HepG2 (cell line): ENCODE data around the gene ULK4. TPM values are rescaled to one million over a fixed set of nuclear protein-coding genes. Genes with fewer than 3 reads are reported as not detected.

Experiments
- ATAC-seq: fragments of 200-7000 bp; cut with Tn5 transposase; 3 replicates; pipeline ENCODE4 v1.9.1; 2020; ENCODE audit warnings: mild to moderate bottlenecking, moderate library complexity
- BruUV-seq: library from RNA; stranded (reverse); fragments of 400-500 nt; replicated peaks from 2 replicates; lab custom pipeline; 2021; lab: Mats Ljungman, UMichigan
- CTCF ChIA-PET: fragments of 300-600 bp; formaldehyde crosslinking; extraction: SDS; loops from one replicate; lab custom pipeline; 2021; ENCODE audit warnings: low total read pairs, inconsistent platforms, low intra/inter-chr PET ratio; lab: Yijun Ruan, JAX
- POLR2A ChIA-PET: fragments of 350-600 bp; sonication (Branson Sonifier 250); formaldehyde crosslinking; loops from one replicate; lab custom pipeline; 2020; ENCODE audit warnings: antibody characterized with exemption, inconsistent platforms; lab: Yijun Ruan, JAX
- DNase-seq: peaks from one replicate; pipeline ENCODE4 v3.0.0-alpha.2; 2015; ENCODE audit warnings: low spot score
- FAIRE-seq: peaks from 3 replicates; lab custom pipeline; 2011; peaks lifted over from hg19 to GRCh38; lab: Jason Lieb, UNC
- H2AFZ ChIP-seq: one replicate; pipeline ENCODE4 v1.6.1; 2011; ENCODE audit warnings: low read length, inconsistent platforms
- H3K27ac ChIP-seq: fragments of 300-600 bp; 3 replicates; pipeline ENCODE4 v1.8.0; 2011; ENCODE audit warnings: mixed run types, mild to moderate bottlenecking, mixed read lengths, low read length, inconsistent platforms; ENCODE audit not compliant: insufficient read depth; ENCODE audit errors: extremely low read length
- H3K27me3 ChIP-seq, 2 experiments: fragments of 200-600 bp in 1 of 2; 2 replicates in 1 of 2; 3 replicates in 1 of 2; pipeline versions ENCODE4 v1.6.0 to v1.8.0; 2011; ENCODE audit warnings: low read length in 2 of 2, mild to moderate bottlenecking in 2 of 2, moderate library complexity in 2 of 2, inconsistent platforms in 1 of 2; ENCODE audit not compliant: insufficient read depth in 2 of 2, control insufficient read depth in 1 of 2
- H3K36me3 ChIP-seq, 2 experiments: fragments of 200-600 bp in 1 of 2; replicated peaks in 1 of 2; 2 replicates in 1 of 2; 3 replicates in 1 of 2; pipeline versions ENCODE4 v1.5.1 to v1.8.0; 2011; ENCODE audit warnings: low read length in 2 of 2, inconsistent platforms in 1 of 2; ENCODE audit not compliant: insufficient read depth in 2 of 2, control insufficient read depth in 1 of 2
- H3K4me1 ChIP-seq: 2 replicates; pipeline ENCODE4 v1.5.1; 2012; ENCODE audit warnings: low read length, inconsistent platforms; ENCODE audit not compliant: insufficient read depth
- H3K4me2 ChIP-seq: 2 replicates; pipeline ENCODE4 v1.6.0; 2011; ENCODE audit warnings: low read depth, low read length, inconsistent platforms
- H3K4me3 ChIP-seq, 3 experiments: fragments of 200-600 bp in 1 of 3; sonication (generic), shearing (Covaris generic) in 1 of 3; replicated peaks in 1 of 3; 2 replicates each; pipeline ENCODE4 v1.5.1; 2011 to 2016; ENCODE audit warnings: low read length in 3 of 3, inconsistent platforms in 2 of 3, low read depth in 2 of 3, mild to moderate bottlenecking in 2 of 3, control low read depth in 1 of 3, mixed read lengths in 1 of 3; ENCODE audit not compliant: insufficient read depth in 1 of 3
- H3K79me2 ChIP-seq: one replicate; pipeline ENCODE4 v1.6.1; 2011; ENCODE audit warnings: low read length, inconsistent platforms; ENCODE audit not compliant: insufficient read depth
- H3K9ac ChIP-seq: 2 replicates; pipeline ENCODE4 v1.6.0; 2011; ENCODE audit warnings: mild to moderate bottlenecking, low read depth, low read length, inconsistent platforms; ENCODE audit not compliant: insufficient read depth
- H3K9me3 ChIP-seq: 2 replicates; pipeline ENCODE4 v1.5.1; 2012; ENCODE audit warnings: mild to moderate bottlenecking, low read length
- H4K20me1 ChIP-seq: 2 replicates; pipeline ENCODE4 v1.6.0; 2011; ENCODE audit warnings: inconsistent platforms, mild to moderate bottlenecking, low read length, moderate library complexity; ENCODE audit not compliant: insufficient read depth
- AKAP8 ChIP-seq: sonication (generic); formaldehyde crosslinking; IDR thresholded peaks from 2 replicates; pipeline ENCODE4 v1.5.1; 2020; ENCODE audit warnings: mild to moderate bottlenecking, missing genetic modification reagents
- GATA4 ChIP-seq: sonication (generic); IDR thresholded peaks from 2 replicates; pipeline ENCODE4 v1.6.1; 2016; ENCODE audit warnings: antibody characterized with exemption, low read depth, borderline replicate concordance
- MIER3 ChIP-seq: IDR thresholded peaks from 2 replicates; pipeline ENCODE4 v1.6.1; 2016; ENCODE audit warnings: missing compliant biosample characterization, borderline replicate concordance
- PHF21A ChIP-seq: sonication (generic); formaldehyde crosslinking; IDR thresholded peaks from 2 replicates; pipeline ENCODE4 v1.5.0; 2020; ENCODE audit warnings: mild to moderate bottlenecking, missing genetic modification reagents
- RARA ChIP-seq: IDR thresholded peaks from 2 replicates; pipeline ENCODE4 v1.6.1; 2016; ENCODE audit warnings: missing genetic modification reagents, missing compliant biosample characterization
- RBM22 ChIP-seq: fragments of 200-400 bp; formaldehyde crosslinking; optimal IDR thresholded peaks from 2 replicates; pipeline ENCODE3; 2017; ENCODE audit warnings: mild to moderate bottlenecking, low read length, moderate library complexity
- SSRP1 ChIP-seq: IDR thresholded peaks from 2 replicates; pipeline ENCODE4 v1.6.1; 2016; ENCODE audit warnings: control low read depth
- ZNF543 ChIP-seq: sonication (generic); formaldehyde crosslinking; IDR thresholded peaks from 2 replicates; pipeline ENCODE4 v1.4.0; 2020; ENCODE audit warnings: mild to moderate bottlenecking, missing genetic modification reagents
- ZNF644 ChIP-seq: IDR thresholded peaks from 2 replicates; pipeline ENCODE4 v1.6.1; 2016; ENCODE audit warnings: low read depth
- ZNF768 ChIP-seq: sonication (generic); formaldehyde crosslinking; IDR thresholded peaks from 2 replicates; pipeline ENCODE4 v1.4.0; 2020; ENCODE audit warnings: missing genetic modification reagents
- ZNF790 ChIP-seq: sonication (generic); formaldehyde crosslinking; IDR thresholded peaks from 2 replicates; pipeline ENCODE4 v1.8.0; 2022; ENCODE audit warnings: missing genetic modification reagents, mild to moderate bottlenecking, borderline replicate concordance
- WGBS: methylation state at CpG from one replicate; pipeline ENCODE4 v1.1.6; 2017; ENCODE audit warnings: low lambda C conversion rate; 5-methylcytosine and 5-hydroxymethylcytosine counted together
- in situ Hi-C: cut with HindIII; loops from 2 replicates; pipeline ENCODE4 v1.10.0; 2017; ENCODE audit warnings: low pct_unique_long_range_greater_than_20kb; ENCODE audit not compliant: extremely low pct_ligation_motif_present
- intact Hi-C: fragments of 100-400 bp; cut with micrococcal nuclease; formaldehyde crosslinking; loops from one replicate; pipeline ENCODE4 v1.10.0; 2022; ENCODE audit not compliant: unreplicated experiment
- polyA plus RNA-seq, 8 experiments: library from polyadenylated mRNA; depleted of rRNA in 3 of 8; stranded (reverse) in 7 of 8; unstranded in 1 of 8; fragments of >200 nt; fragmentation: Illumina TruSeq in 4 of 8; extraction: Trizol in 4 of 8; gene quantifications; 2 replicates each; pipeline versions ENCODE4 v1.2.1 to v1.2.3, GENCODE V29; 2011 to 2016; ENCODE audit warnings: low read depth in 4 of 8, missing spikeins in 1 of 8, mixed read lengths in 1 of 8; ENCODE audit not compliant: insufficient read depth in 1 of 8
- total RNA-seq, 5 experiments: library from RNA; depleted of rRNA; stranded (reverse); fragments of >200 nt; fragmentation: Illumina TruSeq; extraction: Trizol; gene quantifications; 2 replicates each; pipeline ENCODE4 v1.2.3, GENCODE V29; 2016; ENCODE audit warnings: low read depth in 1 of 5
- TF ChIP-seq, protein P1 (sequence below): sonication (generic); formaldehyde crosslinking; IDR thresholded peaks from 2 replicates; pipeline ENCODE4 v1.5.1; 2020; ENCODE audit warnings: mild to moderate bottlenecking, moderate library complexity, missing genetic modification reagents
- TF ChIP-seq, protein P2 (sequence below): sonication (generic); formaldehyde crosslinking; IDR thresholded peaks from 2 replicates; pipeline ENCODE4 v1.5.0; 2020; ENCODE audit warnings: missing genetic modification reagents
- TF ChIP-seq, protein P3 (sequence below): sonication (generic); formaldehyde crosslinking; IDR thresholded peaks from 2 replicates; pipeline ENCODE4 v1.9.0; 2021; ENCODE audit warnings: mild to moderate bottlenecking, missing genetic modification reagents
- TF ChIP-seq, protein P4 (sequence below): sonication (generic); formaldehyde crosslinking; conservative IDR thresholded peaks from 2 replicates; pipeline ENCODE4 v1.8.0; 2022; ENCODE audit warnings: mild to moderate bottlenecking, moderate library complexity, missing genetic modification reagents

ULK4 gene
- total and polyA plus RNA-seq, 2 of the 13 experiments (the other 11 are each of a cell fraction or from before 2014, with no cell fraction given): 6.7 to 11.8 TPM

DNA sequence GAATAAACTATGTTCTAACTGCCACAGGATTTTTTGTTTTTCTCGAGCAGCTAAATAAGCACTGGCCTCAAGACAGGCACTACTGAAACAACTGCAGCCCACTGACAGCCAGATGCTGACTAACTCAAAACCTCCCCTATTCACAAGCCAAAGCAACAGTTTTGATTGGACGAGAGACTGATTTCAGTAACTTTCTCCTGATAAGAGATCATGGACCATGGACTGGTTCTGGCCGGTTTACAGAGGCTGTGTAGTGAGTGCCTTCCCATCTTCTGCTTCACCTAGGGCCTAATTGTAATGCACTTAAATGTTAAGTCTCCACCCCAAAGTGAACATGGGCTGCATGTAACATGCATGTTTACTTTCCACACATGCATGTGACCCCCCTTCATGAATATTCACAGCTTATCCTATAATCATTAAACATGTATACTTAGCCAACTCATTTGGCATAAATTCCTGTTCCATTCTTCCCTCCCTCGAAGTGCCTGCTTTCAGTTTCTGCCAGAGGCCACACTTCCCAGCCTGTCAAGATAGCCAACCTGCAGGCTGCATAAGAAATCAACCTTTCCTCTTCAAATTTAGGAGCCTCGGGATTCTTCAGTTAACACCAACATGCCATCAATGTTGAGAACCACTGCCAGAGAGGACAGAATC lies 108.2 kb downstream of the ULK4 start:
- ChIA-PET CTCF (no interaction called here), POLR2A (no interaction called here)
- ATAC-seq: no peak
- no peak overlapping the region for H3K4me3 ChIP-seq
- no peak for FAIRE-seq
- intact Hi-C loops: no loop called here
- H3K36me3 ChIP-seq: no peaks in the 10 kb centered on the region
- BruUV-seq: no TSS peak
- no peaks in the 10 kb centered on the region for H3K79me2 ChIP-seq
- H3K9me3 ChIP-seq: no peaks in the 10 kb centered on the region
- H3K27ac ChIP-seq: no peak overlapping the region
- no peak overlapping the region for H3K9ac ChIP-seq
- H3K4me2 ChIP-seq: no peak overlapping the region
- TF ChIP-seq, protein P1, sequence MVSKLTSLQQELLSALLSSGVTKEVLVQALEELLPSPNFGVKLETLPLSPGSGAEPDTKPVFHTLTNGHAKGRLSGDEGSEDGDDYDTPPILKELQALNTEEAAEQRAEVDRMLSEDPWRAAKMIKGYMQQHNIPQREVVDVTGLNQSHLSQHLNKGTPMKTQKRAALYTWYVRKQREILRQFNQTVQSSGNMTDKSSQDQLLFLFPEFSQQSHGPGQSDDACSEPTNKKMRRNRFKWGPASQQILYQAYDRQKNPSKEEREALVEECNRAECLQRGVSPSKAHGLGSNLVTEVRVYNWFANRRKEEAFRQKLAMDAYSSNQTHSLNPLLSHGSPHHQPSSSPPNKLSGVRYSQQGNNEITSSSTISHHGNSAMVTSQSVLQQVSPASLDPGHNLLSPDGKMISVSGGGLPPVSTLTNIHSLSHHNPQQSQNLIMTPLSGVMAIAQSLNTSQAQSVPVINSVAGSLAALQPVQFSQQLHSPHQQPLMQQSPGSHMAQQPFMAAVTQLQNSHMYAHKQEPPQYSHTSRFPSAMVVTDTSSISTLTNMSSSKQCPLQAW (CRISPR knock-in tag): no peak
- no peak for TF ChIP-seq SSRP1
- no peak for TF ChIP-seq ZNF644 (CRISPR knock-in tag)
- TF ChIP-seq ZNF768 (CRISPR knock-in tag): no peak
- TF ChIP-seq ZNF543 (CRISPR knock-in tag): no peak
- TF ChIP-seq ZNF790 (CRISPR knock-in tag): no peak
- no peak for TF ChIP-seq RARA
- no peak for TF ChIP-seq PHF21A (CRISPR knock-in tag)
- TF ChIP-seq RBM22: no peak
- TF ChIP-seq, protein P2, sequence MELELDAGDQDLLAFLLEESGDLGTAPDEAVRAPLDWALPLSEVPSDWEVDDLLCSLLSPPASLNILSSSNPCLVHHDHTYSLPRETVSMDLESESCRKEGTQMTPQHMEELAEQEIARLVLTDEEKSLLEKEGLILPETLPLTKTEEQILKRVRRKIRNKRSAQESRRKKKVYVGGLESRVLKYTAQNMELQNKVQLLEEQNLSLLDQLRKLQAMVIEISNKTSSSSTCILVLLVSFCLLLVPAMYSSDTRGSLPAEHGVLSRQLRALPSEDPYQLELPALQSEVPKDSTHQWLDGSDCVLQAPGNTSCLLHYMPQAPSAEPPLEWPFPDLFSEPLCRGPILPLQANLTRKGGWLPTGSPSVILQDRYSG (CRISPR knock-in tag): no peak
- no peak for TF ChIP-seq GATA4
- TF ChIP-seq, protein P3, sequence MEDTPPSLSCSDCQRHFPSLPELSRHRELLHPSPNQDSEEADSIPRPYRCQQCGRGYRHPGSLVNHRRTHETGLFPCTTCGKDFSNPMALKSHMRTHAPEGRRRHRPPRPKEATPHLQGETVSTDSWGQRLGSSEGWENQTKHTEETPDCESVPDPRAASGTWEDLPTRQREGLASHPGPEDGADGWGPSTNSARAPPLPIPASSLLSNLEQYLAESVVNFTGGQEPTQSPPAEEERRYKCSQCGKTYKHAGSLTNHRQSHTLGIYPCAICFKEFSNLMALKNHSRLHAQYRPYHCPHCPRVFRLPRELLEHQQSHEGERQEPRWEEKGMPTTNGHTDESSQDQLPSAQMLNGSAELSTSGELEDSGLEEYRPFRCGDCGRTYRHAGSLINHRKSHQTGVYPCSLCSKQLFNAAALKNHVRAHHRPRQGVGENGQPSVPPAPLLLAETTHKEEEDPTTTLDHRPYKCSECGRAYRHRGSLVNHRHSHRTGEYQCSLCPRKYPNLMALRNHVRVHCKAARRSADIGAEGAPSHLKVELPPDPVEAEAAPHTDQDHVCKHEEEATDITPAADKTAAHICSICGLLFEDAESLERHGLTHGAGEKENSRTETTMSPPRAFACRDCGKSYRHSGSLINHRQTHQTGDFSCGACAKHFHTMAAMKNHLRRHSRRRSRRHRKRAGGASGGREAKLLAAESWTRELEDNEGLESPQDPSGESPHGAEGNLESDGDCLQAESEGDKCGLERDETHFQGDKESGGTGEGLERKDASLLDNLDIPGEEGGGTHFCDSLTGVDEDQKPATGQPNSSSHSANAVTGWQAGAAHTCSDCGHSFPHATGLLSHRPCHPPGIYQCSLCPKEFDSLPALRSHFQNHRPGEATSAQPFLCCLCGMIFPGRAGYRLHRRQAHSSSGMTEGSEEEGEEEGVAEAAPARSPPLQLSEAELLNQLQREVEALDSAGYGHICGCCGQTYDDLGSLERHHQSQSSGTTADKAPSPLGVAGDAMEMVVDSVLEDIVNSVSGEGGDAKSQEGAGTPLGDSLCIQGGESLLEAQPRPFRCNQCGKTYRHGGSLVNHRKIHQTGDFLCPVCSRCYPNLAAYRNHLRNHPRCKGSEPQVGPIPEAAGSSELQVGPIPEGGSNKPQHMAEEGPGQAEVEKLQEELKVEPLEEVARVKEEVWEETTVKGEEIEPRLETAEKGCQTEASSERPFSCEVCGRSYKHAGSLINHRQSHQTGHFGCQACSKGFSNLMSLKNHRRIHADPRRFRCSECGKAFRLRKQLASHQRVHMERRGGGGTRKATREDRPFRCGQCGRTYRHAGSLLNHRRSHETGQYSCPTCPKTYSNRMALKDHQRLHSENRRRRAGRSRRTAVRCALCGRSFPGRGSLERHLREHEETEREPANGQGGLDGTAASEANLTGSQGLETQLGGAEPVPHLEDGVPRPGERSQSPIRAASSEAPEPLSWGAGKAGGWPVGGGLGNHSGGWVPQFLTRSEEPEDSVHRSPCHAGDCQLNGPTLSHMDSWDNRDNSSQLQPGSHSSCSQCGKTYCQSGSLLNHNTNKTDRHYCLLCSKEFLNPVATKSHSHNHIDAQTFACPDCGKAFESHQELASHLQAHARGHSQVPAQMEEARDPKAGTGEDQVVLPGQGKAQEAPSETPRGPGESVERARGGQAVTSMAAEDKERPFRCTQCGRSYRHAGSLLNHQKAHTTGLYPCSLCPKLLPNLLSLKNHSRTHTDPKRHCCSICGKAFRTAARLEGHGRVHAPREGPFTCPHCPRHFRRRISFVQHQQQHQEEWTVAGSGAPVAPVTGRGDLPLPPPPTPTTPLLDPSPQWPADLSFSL: no peak
- TF ChIP-seq, protein P4, sequence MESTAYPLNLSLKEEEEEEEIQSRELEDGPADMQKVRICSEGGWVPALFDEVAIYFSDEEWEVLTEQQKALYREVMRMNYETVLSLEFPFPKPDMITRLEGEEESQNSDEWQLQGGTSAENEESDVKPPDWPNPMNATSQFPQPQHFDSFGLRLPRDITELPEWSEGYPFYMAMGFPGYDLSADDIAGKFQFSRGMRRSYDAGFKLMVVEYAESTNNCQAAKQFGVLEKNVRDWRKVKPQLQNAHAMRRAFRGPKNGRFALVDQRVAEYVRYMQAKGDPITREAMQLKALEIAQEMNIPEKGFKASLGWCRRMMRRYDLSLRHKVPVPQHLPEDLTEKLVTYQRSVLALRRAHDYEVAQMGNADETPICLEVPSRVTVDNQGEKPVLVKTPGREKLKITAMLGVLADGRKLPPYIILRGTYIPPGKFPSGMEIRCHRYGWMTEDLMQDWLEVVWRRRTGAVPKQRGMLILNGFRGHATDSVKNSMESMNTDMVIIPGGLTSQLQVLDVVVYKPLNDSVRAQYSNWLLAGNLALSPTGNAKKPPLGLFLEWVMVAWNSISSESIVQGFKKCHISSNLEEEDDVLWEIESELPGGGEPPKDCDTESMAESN (CRISPR knock-in tag): no peak
- TF ChIP-seq MIER3: no peak
- no peak for TF ChIP-seq AKAP8 (CRISPR knock-in tag)
- in situ Hi-C loops: no loop called here
- WGBS: 78% methylated on average over 5 of the region's 5 CpGs
- H2AFZ ChIP-seq: no peak overlapping the region
- H3K27me3 ChIP-seq: no peaks in the 10 kb centered on the region
- H4K20me1 ChIP-seq: no peaks in the 10 kb centered on the region
- no peak for DNase-seq
- no peaks in the 10 kb centered on the region for H3K4me1 ChIP-seq
